ENCODE data around the gene PARVB.

- TF ChIP-seq POLR2A (IDR thresholded peaks at IDR 0.05) (no peak), CTCF (IDR thresholded peaks at IDR 0.05) (no peak)
Observed at GRCh38 chr22:43991316-43992020, 32.6 kb upstream of the PARVB start.
